HG03175 (cell line): ENCODE data around the gene VWA1.
"Not testable (repeated sequence)": the region's sequence is repeated elsewhere in the genome, so short reads cannot be mapped to it uniquely, and the experiment has no call there.

ENCODE experiments used
- ATAC-seq: cut with Tn5 transposase; IDR thresholded peaks from one replicate; pipeline ENCODE4 v1.9.1; 2021; ENCODE audit warnings: mild to moderate bottlenecking, moderate library complexity; ENCODE audit not compliant: unreplicated experiment

The VWA1 gene

DNA sequence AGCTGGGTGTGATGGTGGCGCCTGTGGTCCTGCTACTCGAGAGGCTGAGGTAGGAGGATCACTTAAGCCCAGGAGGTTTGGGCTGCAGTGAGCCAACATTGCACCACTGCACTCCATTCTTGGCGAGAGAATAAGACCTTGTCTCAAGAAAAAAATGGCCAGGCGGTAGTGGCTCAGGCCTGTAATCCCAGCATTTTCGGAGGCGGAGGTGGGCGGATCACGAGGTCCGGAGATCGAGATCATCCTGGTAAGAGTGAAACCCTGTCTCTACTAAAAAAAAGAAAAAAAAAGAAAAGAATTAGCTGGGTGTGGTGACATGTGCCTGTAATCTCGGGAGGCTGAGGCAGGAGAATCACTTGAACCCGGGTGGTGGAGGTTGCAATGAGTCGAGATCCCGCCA lies 47.4 kb downstream of the VWA1 start:
- ATAC-seq: no peak

DNA sequence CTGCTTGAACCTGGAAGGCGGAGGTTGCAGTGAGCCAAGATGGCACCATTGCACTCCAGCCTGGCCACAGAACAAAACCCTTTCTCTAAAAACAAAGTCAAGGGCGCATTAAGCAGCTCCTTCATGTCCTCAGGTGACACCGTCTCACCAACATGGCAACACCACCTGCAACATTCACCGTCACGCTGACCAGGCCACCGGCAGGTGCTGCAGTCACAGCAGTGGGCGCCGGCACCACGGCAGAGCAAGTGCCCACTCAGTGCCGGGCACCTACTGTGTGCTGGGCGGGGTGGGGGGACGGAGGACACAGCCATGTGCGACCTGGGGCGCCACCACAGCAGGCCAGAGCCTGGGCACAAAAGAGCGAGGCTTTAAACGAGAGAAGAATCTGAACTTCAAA lies 48.2 kb downstream of the VWA1 start:
- ATAC-seq: no peak

DNA sequence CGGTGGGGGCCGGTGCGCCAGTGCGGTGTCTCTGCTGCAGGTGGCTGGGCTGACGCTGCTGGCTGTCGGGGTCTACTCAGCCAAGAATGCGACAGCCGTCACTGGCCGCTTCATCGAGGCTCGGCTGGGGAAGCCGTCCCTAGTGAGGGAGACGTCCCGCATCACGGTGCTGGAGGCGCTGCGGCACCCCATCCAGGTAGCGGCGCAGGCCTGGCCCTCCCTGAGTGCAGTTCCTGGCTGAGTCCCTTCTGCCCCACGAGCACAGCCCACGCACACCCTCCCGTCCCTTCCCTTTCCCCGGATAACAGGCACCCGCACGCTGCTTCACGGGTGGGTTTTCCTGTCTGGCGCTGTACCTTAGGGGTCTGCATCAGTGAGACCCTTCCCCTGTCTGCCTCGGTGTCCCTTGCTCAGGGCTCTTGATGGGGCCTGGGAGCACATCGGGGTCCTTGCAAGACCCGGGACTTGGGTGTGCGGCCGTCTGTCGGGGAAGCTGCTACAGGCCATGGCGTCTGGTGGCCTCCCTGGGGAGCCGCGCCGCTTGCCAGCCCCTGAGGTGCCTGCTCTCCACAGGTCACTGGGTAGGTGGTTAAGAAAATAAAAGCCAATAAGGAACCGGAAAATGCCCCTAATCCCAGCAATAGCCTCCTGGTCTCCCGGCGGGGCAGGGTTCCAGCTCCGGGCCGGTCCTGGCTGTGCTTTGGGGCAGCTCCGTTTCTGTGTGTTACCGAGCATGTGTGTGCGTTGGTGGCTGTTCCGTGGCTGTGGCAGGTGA lies 49.7 kb downstream of the VWA1 start:
- not testable (repeated sequence) for ATAC-seq

DNA sequence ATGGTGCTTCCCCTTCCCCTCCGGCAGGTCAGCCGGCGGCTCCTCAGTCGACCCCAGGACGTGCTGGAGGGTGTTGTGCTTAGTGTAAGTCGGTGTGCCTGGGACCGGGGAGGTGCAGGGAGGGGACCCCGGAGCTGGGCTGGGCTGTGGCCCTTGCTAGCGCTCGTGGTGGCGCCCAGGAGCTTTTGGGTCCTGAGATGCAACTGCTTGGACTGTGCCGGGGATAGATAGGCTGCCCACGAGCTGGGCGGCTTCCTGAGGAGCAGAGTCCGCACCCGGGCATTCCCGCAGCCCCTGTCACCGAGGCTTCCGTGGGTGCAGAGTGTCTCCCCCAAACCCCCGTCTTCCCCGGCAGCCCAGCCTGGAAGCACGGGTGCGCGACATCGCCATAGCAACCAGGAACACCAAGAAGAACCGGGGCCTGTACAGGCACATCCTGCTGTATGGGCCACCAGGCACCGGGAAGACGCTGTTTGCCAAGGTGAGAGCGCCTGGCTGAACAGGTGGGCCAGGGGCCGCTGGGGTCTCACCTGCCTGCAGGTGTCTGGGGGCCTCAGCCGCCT lies 50.3 kb downstream of the VWA1 start:
- not testable (repeated sequence) for ATAC-seq

DNA sequence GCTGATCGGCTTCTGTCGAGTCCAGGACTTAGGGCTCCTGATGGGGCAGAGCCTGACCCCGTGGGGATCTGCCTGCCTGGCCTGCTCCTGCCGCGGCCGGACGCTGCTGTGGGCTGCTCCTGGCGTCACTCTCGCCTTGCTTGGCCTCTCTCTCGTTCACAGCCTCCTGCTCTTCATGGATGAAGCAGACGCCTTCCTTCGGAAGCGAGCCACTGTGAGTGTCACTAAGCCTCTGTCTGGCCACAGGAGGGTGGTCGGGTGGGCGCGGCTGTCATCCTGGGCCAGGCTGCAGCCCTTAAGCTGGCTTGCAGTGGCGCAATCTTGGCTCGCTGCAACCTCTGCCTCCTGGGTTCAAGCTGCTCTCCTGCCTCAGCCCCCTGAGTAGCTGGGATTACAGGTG lies 52.2 kb downstream of the VWA1 start:
- ATAC-seq: no peak

DNA sequence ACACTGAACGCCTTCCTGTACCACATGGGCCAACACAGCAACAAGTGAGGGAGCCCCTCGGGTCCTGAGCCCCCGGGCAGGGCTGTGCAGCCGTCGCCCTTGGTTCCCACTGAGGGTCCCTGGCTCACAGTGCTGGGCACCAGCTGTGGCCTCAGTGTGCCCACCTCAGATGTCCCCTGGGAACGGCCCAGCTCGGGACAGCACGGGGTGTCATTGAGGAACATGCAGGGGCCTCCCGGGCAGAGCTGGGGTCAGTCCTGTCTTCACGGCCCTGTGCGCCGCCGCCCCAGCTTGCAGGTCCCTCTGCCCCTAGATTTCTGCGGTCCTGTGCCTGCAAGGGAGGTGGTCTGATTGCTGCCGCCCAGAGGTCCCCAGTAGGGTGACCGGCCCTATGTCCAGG lies 53.7 kb downstream of the VWA1 start:
- ATAC-seq: no peak

DNA sequence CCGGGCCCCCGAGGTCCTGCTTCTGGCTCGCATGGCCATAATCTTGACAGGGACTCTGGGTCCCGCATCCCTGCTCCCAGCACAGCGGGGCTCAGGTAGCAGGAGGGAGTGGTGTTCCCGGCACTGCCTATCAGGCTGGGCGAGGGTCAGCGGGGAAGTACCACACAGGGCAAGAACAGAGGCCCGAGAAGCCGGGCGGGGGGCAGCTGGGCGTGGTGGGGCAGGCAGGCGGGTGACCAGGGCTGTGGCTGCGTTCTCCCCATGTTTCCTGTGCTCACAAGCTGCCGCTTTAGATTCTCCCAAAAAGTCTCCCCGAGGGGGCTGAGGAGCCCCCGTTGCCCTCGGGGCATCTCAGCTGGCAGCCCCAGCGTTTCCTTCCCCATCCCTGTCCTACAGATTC lies 54.4 kb downstream of the VWA1 start:
- no peak for ATAC-seq

DNA sequence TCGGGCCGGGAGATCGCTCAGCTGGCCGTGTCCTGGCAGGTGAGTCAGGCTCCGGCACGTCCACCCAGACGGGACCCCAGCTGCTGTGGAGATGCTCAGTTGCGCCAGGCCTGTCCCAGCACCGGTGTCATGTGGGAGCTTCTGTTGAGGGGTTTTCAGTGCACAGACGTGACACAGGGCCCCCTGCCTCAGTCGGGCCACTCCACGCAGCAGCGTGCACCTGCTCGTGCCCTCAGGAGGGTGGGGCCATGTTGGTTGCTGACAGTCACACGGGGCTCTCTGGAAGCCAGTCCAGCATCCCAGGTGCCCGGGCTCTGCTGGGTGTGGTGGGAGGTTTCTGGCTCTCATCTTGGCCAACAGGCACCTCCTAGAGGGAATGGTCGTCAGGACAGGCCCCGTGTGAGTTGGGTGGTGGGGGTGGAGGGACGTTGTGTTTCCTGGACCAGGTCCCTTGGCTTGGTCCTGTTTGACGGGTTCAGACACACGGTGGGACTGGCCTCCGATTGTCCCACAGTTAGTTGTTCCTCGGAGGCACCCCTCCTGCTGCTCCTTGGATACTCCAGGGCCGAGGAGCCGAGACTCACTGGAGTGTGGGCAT lies 55.2 kb downstream of the VWA1 start:
- no peak for ATAC-seq

DNA sequence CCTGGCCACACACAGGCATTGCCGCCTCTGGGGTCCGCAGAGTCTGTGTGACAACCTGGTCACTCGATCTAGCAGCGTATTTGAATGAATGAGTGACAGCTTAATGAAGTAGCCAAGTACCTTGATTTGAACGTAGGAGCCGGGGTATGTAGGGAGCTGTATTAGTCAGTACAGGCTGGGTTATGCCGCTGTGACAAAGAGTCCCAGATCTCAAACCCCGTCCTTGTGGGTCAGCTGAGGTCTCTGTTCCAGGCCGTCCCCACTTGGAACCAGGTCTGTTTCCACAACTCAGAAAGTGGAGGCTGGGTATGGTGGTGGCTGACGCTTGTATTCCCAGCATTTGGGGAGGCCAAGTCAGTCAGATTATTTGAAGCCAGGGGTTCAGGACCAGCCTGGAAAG lies 56.1 kb downstream of the VWA1 start:
- ATAC-seq: no peak
